HK-2 (cell line): ENCODE measurements around the gene ICE1.
"Not testable (repeated sequence)": the region's sequence is repeated elsewhere in the genome, so short reads cannot be mapped to it uniquely, and the experiment has no call there.

Source experiments
- DNase-seq: peaks from one replicate; pipeline ENCODE4 v3.0.0-alpha.2; 2018; ENCODE audit not compliant: unreplicated experiment

ICE1 gene

DNA sequence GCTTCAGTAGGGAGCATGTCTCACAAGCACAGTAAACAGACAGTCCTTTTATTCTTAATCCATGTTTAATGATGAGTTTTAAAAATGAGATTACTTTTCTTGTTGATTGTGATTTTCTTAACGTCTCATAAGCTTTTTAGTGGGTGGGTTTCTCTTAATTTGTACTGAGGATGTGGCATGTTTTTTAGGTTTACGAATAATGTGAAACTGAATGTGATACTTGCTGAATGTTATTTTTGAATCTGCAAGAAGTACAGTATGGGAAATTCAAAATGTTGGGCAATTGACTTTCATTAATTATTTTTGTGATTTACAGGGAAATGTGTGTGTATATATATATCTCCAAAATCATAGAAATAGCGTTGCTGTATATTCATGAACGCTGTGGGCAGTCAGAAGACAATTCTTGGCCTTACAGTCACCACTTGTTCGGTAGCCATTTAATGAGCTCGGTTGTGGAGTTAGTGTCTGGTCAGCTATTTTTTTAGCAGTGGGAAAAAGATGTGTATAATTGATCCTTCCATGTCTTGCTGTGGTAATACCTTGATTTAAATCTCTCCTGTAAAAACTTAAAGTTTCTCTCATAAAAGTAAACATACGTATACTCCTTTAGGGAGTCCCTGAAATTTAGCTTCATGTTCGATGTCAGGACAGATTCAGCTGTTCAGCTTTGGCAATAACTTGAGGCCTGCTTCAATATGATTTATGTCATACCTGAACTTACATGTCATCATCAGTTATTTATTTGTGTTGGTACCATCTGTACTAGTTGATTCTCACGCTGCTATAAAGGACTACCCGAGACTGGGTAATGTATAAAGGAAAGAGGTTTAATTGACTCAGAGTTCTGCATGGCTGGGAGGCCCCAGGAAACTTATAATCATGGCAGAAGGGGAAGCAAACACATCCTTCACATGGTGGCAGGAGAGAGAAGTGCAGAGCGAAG, 15.0 kb downstream of the ICE1 start:
- DNase-seq, result no peak

DNA sequence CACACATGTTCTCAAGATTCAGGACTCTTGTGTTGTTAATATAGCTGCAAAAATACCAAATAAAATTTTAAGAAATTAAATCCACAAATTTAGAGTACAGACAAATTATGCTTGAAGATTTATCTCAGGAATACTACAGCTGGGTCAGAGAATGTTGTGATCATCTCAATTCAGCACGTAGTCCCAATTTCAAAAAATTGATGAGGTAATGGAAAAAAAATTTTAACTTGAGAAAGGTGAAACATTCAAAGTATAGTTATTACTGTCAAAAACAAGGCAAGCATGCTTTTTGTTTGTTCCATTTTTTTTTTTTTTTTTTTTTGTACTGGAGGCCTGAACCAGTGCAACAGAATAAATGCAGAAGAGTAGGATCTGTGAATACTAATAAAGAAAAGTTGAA, 29.4 kb downstream of the ICE1 start:
- DNase-seq, result no peak

DNA sequence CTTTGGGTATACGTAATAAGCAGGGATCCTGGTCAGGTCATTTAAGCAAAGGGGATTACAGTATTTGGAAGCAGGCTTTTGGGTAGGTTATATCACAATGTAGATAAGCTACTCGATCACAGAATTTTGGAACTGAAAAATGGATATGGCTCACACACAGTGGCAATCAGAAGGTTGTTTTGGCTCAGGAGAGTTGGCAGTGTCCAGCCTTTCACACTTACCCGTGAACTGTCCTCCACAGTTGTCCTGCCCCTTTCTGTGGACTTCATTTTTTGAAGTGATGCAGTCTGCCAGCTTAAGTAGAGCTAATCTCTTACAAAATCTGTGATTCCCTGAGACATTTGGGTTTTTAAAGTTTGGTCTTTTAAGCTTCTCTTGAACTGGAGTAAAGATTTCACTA, 30.7 kb downstream of the ICE1 start:
- DNase-seq, result no peak

DNA sequence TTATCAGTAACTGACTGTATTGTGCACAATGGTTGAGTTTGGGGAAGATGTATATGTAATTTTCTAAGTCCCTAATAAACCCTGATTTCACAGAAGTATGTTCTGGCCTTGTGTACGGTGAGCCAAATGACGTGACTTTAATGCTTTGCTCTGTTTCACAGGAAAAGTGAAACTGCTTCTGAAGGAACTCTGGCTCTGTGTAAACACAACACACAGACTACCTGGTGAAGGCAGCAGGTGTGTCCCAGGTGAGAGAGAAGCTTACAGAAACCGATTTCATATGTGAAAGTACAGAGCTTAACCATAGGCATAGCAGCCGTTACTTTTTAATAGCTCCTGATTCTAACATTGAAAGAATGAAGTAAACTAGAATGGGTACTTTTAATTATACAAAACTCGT, 31.9 kb downstream of the ICE1 start:
- no peak for DNase-seq

DNA sequence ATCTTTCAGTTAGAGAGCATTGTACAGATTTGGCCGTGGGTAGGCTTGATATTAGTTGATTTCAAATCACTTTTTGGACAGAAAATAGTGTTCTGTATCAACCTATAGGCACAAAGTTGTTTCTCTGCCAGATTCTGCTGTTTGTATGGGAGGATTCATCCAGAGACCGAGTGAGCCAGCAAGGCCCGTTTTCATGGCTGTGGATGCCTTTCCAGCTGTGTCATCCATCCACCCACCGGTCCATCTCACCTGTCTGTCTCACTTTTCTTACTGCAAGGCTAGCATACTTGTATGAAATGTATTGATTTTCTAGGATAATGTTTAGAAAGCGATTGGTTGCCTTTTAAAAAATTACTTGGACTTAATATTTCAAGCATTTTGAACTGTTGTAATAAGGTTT, 34.4 kb downstream of the ICE1 start:
- no peak for DNase-seq

DNA sequence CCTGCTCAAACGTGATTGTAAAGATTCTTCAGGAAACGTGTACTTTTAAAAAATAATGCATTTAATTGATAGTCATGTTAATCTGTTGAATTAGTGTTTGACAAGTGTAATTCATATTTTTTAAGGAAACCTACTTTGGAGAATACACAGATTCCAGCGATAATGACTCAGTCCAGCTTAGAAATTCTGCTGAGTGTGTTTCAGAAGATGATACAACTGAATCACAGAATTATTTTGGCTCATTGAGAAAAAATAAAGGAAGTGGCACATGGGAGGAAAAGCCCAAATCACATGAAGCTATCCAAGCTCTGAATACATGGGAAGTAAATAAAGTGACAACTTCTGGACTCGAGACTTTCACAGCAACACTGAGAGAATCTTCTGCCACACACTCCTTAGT, 37.8 kb downstream of the ICE1 start:
- no peak for DNase-seq

DNA sequence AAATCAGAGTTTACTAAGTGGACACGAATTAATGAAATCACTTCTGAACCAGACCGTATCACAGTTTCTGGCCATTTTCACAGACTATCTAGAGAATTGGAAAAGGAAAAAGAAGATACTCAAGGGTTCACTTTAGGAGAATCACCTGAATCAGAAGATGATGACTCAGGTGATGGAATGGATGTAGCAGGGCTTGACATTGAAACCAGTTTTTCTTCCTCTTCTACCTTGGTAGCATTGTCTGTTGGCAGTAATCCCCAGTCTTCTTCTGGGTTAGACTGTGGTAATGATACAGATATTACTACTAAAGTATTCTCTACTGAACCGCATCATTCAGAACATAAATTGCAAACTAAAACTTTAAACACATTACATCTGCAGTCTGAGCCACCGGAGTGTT, 38.5 kb downstream of the ICE1 start:
- no peak for DNase-seq

DNA sequence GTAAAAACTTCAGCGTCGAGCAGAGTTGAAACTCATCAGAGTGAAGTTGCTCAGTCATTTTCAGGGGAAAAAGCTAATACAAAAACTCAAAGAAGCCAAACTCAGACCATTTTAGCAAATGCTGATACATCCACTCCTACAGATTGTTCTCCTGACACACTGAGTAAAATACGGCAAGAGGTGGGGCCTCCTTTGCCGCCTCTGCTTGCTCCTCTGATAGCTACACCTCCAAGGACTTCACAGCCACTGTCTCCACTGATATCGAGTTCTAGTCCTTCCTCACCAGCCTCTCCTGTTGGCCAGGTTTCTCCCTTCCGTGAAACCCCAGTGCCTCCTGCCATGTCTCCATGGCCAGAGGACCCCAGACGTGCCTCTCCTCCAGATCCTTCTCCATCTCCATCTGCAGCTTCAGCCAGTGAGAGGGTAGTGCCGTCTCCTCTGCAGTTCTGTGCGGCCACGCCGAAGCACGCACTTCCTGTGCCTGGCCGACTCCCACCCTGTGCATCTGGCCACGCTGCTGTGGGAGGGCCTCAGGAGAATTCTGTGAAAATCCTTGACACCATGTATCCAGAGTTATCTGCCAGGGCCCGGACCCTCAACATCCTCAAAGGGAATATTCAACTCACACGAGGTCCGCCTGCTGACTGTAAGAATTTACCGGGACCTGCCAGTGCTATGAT, 41.7 kb downstream of the ICE1 start:
- no peak for DNase-seq

DNA sequence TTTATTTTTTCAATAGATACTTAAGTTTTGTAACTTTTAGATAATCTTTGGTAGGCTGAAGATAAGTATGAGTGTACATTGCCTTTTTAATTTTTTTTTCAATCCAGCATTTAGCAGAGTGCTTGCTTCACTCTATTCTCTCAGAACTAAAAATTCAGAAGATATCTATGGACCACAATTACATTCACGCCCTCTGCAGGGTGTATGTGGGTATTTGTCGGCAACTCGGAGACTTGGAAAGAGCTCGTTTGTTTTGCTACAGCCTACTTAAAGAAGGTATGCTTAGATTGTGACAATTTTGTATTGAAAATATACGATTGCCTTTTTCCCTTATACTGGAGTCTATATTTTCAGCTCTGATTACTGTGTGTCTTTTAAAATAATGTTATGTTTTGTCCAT, 43.8 kb downstream of the ICE1 start:
- no peak for DNase-seq

DNA sequence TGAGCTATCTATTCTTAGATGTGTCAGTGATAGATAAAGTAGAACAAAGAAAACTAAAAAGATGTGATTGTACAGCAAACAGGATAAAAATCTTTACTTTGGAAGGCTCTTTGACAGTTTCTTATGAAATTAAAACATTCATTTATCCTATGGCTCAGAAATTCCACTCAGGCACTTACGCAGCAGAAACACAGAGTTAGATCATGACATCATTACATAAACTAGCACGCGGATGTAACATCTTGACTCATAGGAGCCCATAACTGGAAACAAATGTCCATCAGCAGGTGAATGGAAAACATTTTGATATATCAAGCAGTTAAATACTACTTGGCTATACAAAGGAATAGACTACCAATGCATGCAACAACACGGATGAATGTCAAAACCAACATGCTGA, 45.3 kb downstream of the ICE1 start:
- no peak for DNase-seq

DNA sequence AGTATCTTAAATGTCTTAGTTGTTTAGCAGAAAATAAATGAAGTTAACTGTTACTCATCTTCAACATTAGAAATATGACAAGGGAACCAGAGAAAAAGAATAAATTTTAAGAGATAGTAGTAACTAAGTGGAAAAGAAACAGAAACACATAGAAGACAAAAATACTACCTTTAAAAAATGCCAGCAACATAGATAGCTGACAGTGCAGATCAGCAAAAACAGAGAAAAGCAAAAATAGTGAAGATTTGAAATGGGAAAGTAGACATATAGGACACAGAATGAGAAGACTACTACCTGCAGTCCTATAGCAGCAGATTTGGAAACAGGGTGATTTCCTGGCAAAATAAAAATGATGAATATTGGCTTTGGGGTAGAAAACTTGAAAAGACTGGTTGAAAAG, 48.5 kb downstream of the ICE1 start:
- DNase-seq, result no peak

DNA sequence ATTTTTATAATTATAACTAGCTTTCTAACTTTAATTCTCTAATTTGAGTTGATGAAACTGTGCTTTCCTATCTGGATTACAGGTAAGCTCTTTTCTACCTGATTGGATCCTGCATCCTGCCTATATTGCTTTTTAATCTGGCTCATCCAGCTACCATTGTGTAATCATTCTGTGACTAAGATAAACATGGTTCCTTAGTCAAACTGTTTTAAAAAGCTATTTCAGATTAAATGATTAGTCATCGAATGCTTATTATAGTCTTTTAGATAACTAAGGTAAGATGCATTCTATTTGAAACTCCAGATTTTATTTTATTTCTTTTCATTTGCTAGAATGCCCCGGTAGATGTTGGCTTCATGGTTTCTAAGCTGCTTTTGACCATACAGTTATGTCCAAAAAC, 50.7 kb downstream of the ICE1 start:
- no peak for DNase-seq

DNA sequence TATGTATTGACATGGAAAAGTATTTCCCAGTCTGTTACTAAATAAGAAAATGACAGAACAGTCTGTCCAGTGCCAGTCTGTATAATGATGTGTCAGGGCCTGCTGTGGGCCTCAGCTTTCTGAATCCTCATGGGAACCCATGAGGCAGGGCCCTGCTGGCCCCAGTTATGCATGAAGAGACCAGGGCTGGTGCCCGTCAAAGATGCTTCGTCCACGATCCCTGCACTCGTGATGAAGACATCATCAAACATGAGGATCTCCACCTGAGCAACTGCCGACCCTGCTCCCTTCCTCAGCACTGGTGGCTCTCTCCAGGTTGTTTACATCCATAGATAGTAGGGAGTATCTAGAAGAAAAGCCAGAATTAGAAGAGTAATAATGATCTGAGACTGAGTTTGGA, 52.5 kb downstream of the ICE1 start:
- no peak for DNase-seq

DNA sequence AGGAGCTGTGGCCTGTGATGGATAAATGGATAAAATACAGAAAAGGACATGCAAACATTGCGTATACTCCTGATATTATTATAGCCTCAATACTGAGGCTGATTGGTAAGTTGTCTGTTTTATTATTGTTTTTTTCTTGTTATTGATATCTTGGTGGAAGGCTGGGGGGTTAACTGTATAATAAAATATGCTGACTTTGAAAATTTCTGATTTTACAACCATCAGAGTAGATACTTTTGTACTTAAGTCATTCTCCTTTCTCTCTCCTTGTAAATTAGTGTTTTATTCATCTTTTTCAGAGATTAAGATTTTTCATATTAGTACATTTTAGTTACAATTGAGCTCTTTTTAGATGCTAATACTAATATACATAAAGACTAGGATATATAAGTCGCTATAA, 53.5 kb downstream of the ICE1 start:
- no peak for DNase-seq

DNA sequence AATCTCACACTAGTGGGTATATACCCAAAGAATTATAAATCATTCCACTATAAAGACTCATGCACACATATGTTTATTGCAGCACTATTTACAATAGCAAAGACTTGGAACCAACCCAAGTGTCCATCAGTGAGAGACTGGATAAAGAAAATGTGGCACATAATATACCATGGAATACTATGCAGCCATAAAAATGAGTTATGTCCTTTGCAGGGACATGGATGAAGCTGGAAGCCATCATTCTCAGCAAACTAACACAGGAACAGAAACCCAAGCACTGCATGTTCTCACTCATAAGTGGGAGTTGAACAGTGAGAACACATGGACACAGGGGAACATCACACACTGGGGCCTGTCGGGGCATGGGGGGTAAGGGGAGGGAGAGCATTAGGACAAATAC, 57.1 kb downstream of the ICE1 start:
- not testable (repeated sequence) for DNase-seq

DNA sequence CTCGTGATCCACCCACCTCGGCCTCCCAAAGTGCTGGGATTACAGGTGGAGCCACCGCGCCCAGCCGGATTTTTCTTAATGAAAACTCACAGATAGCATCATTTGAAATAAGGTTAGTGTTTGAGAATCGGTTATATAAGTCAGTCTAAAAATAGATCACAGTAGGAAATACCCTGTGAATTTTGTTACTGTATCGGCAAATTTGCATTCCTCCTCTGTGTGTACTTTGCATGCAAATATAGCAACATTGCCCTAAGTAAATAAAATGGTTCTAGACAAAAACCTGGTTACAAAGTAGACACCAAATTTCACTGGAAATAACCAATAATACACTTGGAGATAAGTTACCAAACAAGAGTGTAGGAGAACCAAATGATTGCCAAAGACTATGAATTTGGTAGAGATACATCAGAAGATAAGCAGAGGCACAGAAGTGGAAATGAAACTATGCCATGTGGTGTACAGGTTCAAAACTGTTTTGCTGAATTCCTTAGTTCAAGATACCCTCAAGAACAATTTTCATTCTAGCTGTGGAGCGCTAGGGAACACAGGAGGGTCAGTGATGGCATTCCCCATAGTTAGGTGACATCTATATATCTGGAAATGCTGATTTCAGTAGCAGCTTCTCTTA, 58.1 kb downstream of the ICE1 start:
- DNase-seq, result no peak

DNA sequence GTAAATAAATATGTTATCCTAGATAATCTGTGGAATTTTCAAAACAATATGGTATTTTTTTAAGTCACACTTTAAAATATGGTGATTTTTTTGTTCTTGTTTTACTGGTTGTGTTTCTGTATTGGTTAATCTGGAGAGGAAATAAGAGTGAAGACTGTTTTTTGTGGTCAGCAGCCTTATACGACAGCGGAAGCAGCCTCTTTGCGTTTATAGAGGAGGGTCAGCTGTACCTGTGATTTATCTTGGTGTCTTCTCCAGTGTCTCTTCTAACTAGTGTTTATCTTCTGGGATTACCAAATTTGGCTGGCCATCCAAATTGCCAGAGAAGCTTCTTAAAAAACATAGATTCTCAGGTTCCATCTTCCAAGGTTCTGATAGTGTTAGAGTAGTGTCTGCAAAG, 58.7 kb downstream of the ICE1 start:
- no peak for DNase-seq

DNA sequence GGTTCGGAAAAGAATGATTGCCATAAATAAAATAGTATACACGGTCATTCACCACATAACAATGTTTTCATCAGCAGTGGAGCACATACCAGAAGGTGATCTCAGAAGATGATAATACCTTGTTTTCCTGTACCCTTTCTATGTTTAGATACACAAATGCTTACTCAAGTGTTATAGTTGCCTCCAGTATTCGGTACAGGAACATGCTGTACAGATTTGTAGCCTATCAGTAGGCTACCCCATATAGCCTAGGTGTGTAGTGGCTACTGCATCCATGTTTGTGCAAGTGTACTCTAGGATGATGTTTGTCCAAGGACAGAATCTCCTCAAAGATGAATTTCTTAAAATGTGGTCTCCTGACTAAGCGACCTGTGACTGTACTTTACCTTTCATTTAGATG, 59.2 kb downstream of the ICE1 start:
- DNase-seq, result no peak

DNA sequence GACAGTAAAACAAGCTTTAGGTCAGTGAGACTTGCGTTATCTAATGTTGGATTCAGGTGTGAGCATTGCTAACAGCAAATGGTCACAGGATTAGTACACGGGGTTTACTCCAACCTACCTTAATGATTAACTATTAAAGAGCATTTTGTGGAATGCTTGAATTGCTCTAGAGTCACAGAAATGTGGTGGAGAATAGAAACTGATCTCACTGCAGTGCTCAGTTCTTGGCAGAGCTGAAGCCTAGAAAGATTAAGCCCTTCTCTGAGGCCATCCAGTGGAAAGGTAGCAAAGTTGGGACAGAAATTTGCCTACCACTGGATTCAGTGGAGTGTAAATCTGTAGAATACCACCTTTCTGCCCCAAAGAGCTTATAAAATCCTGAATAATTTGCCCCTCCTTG, 60.9 kb downstream of the ICE1 start:
- DNase-seq, result no peak

DNA sequence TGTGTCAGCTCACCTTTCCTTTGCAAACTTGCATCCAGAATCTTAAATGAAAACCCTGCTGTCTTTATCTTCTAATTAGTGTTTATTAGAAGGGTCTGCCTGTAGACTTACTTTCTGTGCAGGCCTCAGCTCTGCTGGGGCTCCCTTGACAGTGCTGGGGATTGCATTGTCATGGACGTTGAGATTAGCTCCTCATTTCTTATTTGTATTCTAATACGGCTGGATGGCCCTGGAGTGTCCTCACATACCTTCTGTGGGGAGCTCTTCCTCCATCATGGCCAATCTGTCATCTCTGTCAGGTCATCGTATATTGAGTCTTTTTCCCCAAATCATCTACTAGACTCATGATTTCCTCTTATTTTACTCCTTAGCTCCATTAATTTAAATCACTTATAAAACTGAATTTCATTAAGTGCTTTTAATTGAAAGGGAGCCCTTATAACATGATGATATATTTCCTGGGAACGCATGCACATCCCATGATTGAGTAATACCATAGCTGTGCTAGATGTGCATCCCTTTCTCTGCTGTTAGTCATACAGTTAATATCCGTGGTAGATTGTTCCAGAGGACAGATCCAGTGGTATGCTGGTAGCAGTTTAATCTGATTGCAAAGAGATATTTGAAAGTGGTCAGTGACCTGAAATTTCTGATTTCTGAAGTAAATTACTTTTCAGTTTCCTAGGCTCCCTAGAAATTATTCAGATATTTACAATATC, 61.6 kb downstream of the ICE1 start:
- DNase-seq, result no peak

DNA sequence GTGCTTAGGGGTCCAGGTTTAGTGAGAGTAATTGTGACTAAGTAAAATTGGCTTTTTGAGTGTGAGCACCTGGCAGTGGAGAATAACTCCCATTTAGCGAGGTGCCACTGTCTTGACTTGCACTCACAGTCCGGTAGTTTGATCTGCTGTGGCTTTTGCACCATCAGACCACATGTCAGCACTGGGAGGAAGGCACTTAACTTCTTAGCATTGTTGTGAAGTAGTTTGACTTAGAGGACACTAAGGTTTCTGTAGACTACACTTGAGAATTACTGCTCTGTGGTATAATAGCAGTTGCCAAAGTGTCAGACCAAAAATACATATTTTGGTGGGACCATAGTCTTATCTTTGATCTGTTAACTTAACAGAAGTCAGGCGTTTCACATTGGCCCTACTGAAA, 63.6 kb downstream of the ICE1 start:
- DNase-seq, result no peak
